Measurements from ENCODE around the gene KRTAP4-2.

KRTAP4-2 gene

DNA sequence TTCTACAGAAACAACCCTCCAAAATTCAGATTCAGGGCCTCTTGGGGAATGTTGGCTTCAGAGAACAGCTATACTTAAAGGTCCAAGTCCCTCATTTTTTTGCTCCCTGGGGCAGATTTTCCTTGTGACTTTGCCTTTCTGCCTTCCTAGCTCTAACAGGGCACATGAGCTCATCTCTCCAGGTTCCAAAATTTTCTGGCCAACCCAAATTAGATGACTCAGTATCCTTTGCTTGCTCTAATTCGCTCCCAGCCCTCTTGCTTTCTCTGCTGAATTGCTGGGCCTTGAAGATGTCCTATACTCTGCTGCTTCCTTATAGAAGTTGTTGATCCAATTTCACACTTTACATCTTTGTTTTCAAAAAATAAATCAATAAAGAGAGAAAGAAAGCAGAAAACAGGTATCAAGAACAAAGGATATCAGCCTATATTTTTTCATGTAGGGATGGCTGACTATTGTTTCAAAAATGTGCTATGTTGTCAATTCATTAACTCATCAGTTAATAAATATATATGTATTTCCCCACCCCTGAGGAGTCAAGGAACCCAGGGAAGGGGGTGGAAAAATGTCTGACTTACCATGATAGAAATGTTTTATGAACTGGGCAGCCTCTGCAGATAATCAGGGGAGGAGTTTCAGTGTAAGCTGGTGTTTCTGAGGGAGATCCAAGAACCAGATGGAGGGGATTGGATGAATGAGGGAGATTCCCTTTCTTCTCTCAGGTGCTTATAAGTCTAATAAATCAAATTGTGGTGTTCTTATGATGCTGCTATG is 1.0 kb upstream of the KRTAP4-2 start:
- no peak overlapping the region for H3K4me3 ChIP-seq (ENCODE audit: low read depth, low read length)
- no peak for TF ChIP-seq CTCF (IDR thresholded peaks at IDR 0.05; ENCODE audit: low read depth, low read length)

GRCh38 chr17:41178341-41178740 is 320 bp upstream of the KRTAP4-2 start:
- H3K4me3 ChIP-seq (ENCODE audit: low read depth, low read length) = no peak overlapping the region
- no peak for TF ChIP-seq CTCF (IDR thresholded peaks at IDR 0.05; ENCODE audit: low read depth, low read length)

- H3K4me3 ChIP-seq (ENCODE audit: low read depth, low read length) = no peak overlapping the region
- TF ChIP-seq CTCF (IDR thresholded peaks at IDR 0.05; ENCODE audit: low read depth, low read length) = no peak
Observed at GRCh38 chr17:41176744-41177387, 1.2 kb downstream of the KRTAP4-2 start.

DNA sequence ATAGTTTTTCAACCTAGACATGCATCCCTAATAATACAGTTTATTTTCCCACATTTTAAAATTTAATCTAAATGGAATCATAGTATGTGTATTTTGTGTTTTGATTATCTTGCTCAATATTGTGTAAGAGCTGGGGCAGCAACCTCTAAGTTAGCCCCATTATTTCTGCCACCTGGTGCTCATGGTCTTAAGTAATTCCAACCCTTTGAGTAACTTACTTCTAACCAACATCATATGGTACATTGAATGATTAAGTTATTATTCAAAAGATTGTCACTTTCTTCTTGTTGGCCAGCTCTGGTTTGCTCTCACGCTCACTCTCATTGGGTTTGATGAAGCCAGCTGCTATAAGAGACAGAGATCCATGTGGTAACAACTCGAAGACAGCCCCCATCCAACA is 6.1 kb downstream of the KRTAP4-2 start:
- no peak for TF ChIP-seq CTCF (IDR thresholded peaks at IDR 0.05; ENCODE audit: low read depth, low read length)
- no peak overlapping the region for H3K4me3 ChIP-seq (ENCODE audit: low read depth, low read length)

DNA sequence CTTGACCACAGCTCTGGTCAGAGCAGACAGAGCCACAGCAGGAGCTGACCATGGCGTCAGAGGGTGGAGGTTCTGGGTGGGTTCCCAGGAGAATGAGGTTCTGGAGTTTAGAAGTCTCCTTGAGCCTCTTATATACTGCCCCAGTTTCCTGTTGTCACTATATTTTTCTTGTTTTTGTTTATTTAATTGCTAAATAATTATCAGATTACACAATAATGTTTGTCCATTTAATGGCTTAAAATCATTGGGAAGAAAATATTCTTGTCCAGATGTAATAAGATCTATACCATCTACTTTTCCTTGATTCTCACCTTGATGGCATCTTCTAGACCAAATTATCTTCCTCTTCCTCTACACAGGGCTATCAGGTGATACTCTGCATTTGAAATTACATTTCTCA is 9.9 kb downstream of the KRTAP4-2 start, which contains the start of gene KRTAP4-3:
KRTAP4-3 (minus strand) TSS at position 101 of the 400 bp plus-strand sequence; CDS start at position 52, 49 bp downstream.
- H3K4me3 ChIP-seq (ENCODE audit: low read depth, low read length) = no peak within 1 kb of the TSS
- TF ChIP-seq CTCF (IDR thresholded peaks at IDR 0.05; ENCODE audit: low read depth, low read length) = no peak

DNA sequence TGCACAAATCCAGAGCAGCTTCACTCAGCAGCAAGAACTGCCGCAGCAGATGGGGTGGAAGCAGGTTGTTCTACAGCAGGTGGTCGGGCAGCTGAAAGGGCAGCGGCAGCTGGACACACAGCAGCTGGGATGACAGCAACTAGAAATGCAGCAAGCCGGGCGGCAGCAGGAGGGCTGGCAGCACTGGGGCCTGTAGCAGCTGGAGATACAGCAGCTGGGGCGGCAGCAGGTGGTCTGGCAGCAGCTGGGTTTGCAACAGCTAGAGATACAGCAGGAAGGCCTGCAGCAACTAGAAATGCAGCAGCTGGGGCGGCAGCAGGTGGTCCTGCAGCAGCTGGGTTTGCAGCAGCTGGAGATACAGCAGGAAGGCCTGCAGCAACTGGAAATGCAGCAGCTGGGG is 10.5 kb downstream of the KRTAP4-2 start:
- no peak for TF ChIP-seq CTCF (IDR thresholded peaks at IDR 0.05; ENCODE audit: low read depth, low read length)
- H3K4me3 ChIP-seq (ENCODE audit: low read depth, low read length) = no peak overlapping the region

- no peak overlapping the region for H3K4me3 ChIP-seq (ENCODE audit: low read depth, low read length)
- TF ChIP-seq CTCF (IDR thresholded peaks at IDR 0.05; ENCODE audit: low read depth, low read length) = no peak
Observed at GRCh38 chr17:41163828-41164227, 14.2 kb downstream of the KRTAP4-2 start.
